Hematopoietic multipotent progenitor cell treated with erythropoietin and hydrocortisone succinate and interleukin-3 and kit ligand, for 4 days (in vitro differentiated cells): ENCODE data around the gene ISL1.
A peak's percentile ranks its signal among the peaks of the same experiment; 100 is the strongest.

ENCODE experiments used
- DNase-seq: peaks from one replicate; pipeline ENCODE4 v3.0.0-alpha.2; 2015

The ISL1 gene

GRCh38 chr5:51383131-51384121 is at the start of gene ISL1:
Gene ISL1, plus strand, starts transcription at chr5:51383448. Its CDS starts 224 bp downstream, at chr5:51383672.
- peak; percentile 58 for DNase-seq

- no peak for DNase-seq
These were observed 46.4 kb upstream of the ISL1 start for GRCh38 chr5:51336878-51337277.

GRCh38 chr5:51345106-51345505 is 38.1 kb upstream of the ISL1 start:
- no peak for DNase-seq

- DNase-seq, result no peak
These were observed 36.1 kb upstream of the ISL1 start for GRCh38 chr5:51347157-51347556.

- DNase-seq, result no peak
These were observed 35.5 kb upstream of the ISL1 start for GRCh38 chr5:51347704-51348103.

- no peak for DNase-seq
These were observed 12.2 kb upstream of the ISL1 start for GRCh38 chr5:51371052-51371451.

GRCh38 chr5:51373880-51374523 is 9.2 kb upstream of the ISL1 start:
- DNase-seq, result no peak

- no peak for DNase-seq
These were observed 8.2 kb upstream of the ISL1 start for GRCh38 chr5:51375084-51375483.

GRCh38 chr5:51376509-51376908 is 6.7 kb upstream of the ISL1 start:
- no peak for DNase-seq

GRCh38 chr5:51377151-51378060 is 5.8 kb upstream of the ISL1 start:
- no peak for DNase-seq

- no peak for DNase-seq
These were observed 5.2 kb upstream of the ISL1 start for GRCh38 chr5:51378061-51378409.

- DNase-seq, result no peak
These were observed 4.6 kb upstream of the ISL1 start for GRCh38 chr5:51378448-51379330.

- no peak for DNase-seq
These were observed 3.9 kb upstream of the ISL1 start for GRCh38 chr5:51379331-51379700.

- peak; percentile 50 for DNase-seq
These were observed 2.5 kb upstream of the ISL1 start for GRCh38 chr5:51380603-51381207.

- no peak for DNase-seq
These were observed 1.3 kb upstream of the ISL1 start for GRCh38 chr5:51381761-51382474.

GRCh38 chr5:51382521-51383130 is 622 bp upstream of the ISL1 start:
- no peak for DNase-seq

- DNase-seq, result no peak
These were observed 1.1 kb downstream of the ISL1 start for GRCh38 chr5:51384281-51384840.

GRCh38 chr5:51385216-51385615 is 2.0 kb downstream of the ISL1 start:
- no peak for DNase-seq

- DNase-seq, result no peak
These were observed 4.0 kb downstream of the ISL1 start for GRCh38 chr5:51386916-51387883.
